Spleen (tissue), 11 donors: ENCODE data around the gene GRIK3. TPM values are rescaled to one million over a fixed set of nuclear protein-coding genes. Genes with fewer than 3 reads are reported as not detected.
A peak's percentile ranks its signal among the peaks of the same experiment; 100 is the strongest.

Source experiments
- DNase-seq: peaks from one replicate; pipeline ENCODE4 v3.0.0-alpha.2; 2020
- H3K27ac ChIP-seq, 8 donors: fragments of 200-600 bp; sonication (generic) in 7 of 8; 1 replicate in 4 of 8; 2 replicates in 4 of 8; pipeline versions ENCODE4 v1.5.0 to v1.8.0; 2016 to 2021; ENCODE audit warnings: inconsistent platforms in 4 of 8, mild to moderate bottlenecking in 4 of 8, moderate library complexity in 1 of 8
- H3K27me3 ChIP-seq, 7 donors: fragments of 200-600 bp; sonication (generic) in 6 of 7; replicated peaks in 1 of 7; 1 replicate in 4 of 7; 2 replicates in 3 of 7; pipeline versions ENCODE4 v1.5.0 to v1.8.0; 2016 to 2021; ENCODE audit warnings: inconsistent platforms in 3 of 7, mild to moderate bottlenecking in 1 of 7
- H3K36me3 ChIP-seq, 6 donors: fragments of 200-600 bp; sonication (generic) in 5 of 6; 1 replicate in 4 of 6; 2 replicates in 2 of 6; pipeline versions ENCODE4 v1.5.0 to v1.8.0; 2016 to 2021; ENCODE audit warnings: inconsistent platforms in 2 of 6
- H3K4me1 ChIP-seq, 6 donors: fragments of 200-600 bp; sonication (generic) in 5 of 6; 1 replicate in 3 of 6; 2 replicates in 3 of 6; pipeline versions ENCODE4 v1.5.0 to v1.8.0; 2016 to 2021; ENCODE audit warnings: inconsistent platforms in 3 of 6
- H3K4me3 ChIP-seq, 8 donors: fragments of 200-600 bp; sonication (generic) in 7 of 8; 1 replicate in 4 of 8; 2 replicates in 4 of 8; pipeline versions ENCODE4 v1.5.0 to v1.8.0; 2016 to 2021; ENCODE audit warnings: inconsistent platforms in 4 of 8, mild to moderate bottlenecking in 4 of 8, moderate library complexity in 2 of 8
- H3K9me3 ChIP-seq, 8 donors: fragments of 200-600 bp; sonication (generic) in 7 of 8; 1 replicate in 4 of 8; 2 replicates in 4 of 8; pipeline versions ENCODE4 v1.5.0 to v1.8.0; 2016 to 2021; ENCODE audit warnings: inconsistent platforms in 4 of 8
- POLR2A ChIP-seq, 3 donors: fragments of 450-650 bp; IDR thresholded peaks; one replicate each; pipeline ENCODE4 v1.5.1; 2017; ENCODE audit warnings: antibody characterized with exemption in 3 of 3, mild to moderate bottlenecking in 1 of 3
- POLR2AphosphoS5 ChIP-seq, 3 donors: sonication (generic); formaldehyde crosslinking; IDR thresholded peaks; one replicate each; pipeline ENCODE4 v1.5.1; 2017; ENCODE audit warnings: antibody characterized with exemption in 3 of 3
- WGBS, 5 donors: extraction: QIAGEN DNeasy Blood & Tissue Kit in 3 of 5; methylation state at CpG; one replicate each; pipeline versions ENCODE4 v1.1.5 to v1.1.7; 2013 to 2018; 5-methylcytosine and 5-hydroxymethylcytosine counted together
- intact Hi-C: fragments of 100-400 bp; cut with DNase I; formaldehyde crosslinking; loops from one replicate; pipeline ENCODE4 v1.15.0; 2023; ENCODE audit warnings: low total_unique reads
- polyA plus RNA-seq, 3 donors: library from polyadenylated mRNA; stranded (reverse); fragments of 200-250 nt; gene quantifications; one replicate each; pipeline ENCODE4 v1.2.1, GENCODE V29; 2013
- total RNA-seq, 7 donors: library from RNA; depleted of rRNA in 3 of 7; stranded (reverse); fragments of >200 nt in 3 of 7; fragmentation: NEBNext Ultra II Directional in 4 of 7; extraction: Animal tissue kit (Norgen Biotek cat#: 25700) in 4 of 7; gene quantifications; one replicate each; pipeline versions ENCODE4 v1.1.0 to v1.2.1, GENCODE V29; 2016 to 2021
- TF ChIP-seq, protein P1 (sequence below), 11 experiments: fragments of 200-600 bp in 7 of 11; fragments of 450-650 bp in 4 of 11; sonication (generic) in 4 of 11; IDR thresholded peaks in 8 of 11; conservative IDR thresholded peaks in 3 of 11; 1 replicate in 7 of 11; 2 replicates in 4 of 11; pipeline versions ENCODE4 v1.4.0 to v1.8.0; 2016 to 2021; ENCODE audit warnings: antibody characterized with exemption in 11 of 11, inconsistent platforms in 4 of 11, mild to moderate bottlenecking in 1 of 11
- donor health status: healthy with polysubstance abuse.
- donor health status: DM: no; HTN: no; CAD: no; lungs with moderate emphysema.
- donor health status: DM: no; HTN: no; CAD: no.
- donor health status: Bipolar disorder and iron deficiency.
- donor health status: healthy.
- donor health status: DM: no; HTN: no; CAD: no.
- donor health status: DM: yes; HTN: yes; CAD: no.

The GRIK3 gene
- total and polyA plus RNA-seq, 10 donors = 0.09 to 0.74 (median 0.19) TPM

DNA sequence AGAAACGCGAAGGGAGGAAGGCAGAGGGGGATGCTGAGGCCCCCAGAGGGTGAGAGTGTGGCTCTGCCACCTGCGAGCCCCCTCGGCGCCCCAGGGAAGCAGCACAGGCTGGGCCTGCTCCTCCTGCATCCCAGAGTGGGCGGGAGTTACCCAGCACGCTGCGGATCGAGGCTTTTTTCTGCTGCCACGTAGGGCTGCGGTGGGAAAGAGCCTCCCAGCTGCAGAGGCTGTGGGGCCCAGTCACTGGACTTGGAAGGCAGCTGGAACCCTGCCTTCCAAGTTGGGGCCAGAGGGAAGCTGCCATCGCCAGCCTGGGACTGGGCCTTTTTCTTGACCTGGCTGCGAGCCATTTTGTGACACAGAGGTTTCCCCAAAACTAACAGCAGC lies 2.3 kb upstream of the GRIK3 start:
- no peaks in the 10 kb centered on the region for H3K36me3 ChIP-seq
- no peak overlapping the region for H3K27ac ChIP-seq
- no peak for DNase-seq
- peaks cover 16 to 48% (median 40%) of the 10 kb centered on the region in 6 donors for H3K4me1 ChIP-seq
- 12 to 23% (median 14%) methylated on average over 13 of the region's 13 CpGs for WGBS, 5 donors
- H3K9me3 ChIP-seq = no peaks in the 10 kb centered on the region
- no peak for TF ChIP-seq POLR2A (IDR thresholded peaks at IDR 0.05)
- intact Hi-C loops = loop anchor here (10.0 kb wide), 2 partner anchors 288 to 332 kb away; no protein-coding TSS in a partner anchor
- H3K27me3 ChIP-seq = peaks cover 7 to 100% (median 91%) of the 10 kb centered on the region in 7 donors
- peak overlapping the region in 1 of 8 donors; percentile 12 for H3K4me3 ChIP-seq

DNA sequence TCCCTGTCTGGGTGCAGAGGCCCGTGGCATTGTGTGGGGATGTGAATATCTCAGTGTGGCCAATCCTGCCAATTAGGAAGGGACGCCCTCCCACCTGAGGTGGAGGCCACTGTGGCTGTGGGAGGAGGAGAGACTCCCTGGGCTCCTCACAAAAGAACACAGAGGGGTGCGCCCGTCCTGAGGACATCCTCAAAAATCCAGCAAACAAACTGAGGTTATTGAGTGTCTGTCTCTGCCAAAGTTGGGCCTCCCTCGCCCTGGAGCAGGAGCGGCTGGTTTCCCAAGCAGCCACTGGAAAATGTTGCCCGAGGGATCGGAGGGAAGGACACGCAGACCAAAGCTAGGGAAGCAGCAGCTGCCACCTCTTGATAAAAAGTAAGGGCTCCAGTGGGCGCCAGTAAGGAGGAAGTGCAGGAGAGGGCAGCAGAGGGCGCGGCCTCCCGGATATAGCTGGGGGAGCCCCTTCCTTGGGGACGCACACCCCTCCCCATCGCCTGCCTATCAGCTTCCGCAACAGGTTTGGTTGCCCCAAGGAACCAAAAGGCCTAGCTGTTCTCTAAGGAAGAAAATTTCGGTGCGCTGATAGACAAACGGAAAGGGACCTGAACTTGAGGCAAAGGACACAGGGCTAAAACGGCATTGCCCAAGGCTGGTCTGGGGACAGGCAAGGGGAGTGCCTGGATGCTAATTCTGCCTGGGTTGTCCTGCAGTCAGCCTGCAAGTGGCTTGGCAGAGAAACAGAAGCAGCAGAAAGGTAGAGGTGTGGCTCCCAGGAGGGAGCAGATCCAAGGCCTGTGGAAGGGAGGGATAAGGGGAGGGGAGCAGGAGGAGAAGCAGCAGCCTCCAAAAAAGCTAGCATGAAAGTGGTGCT lies 1.7 kb upstream of the GRIK3 start:
- Histone ChIP-seq H3K36me3 (no peaks in the 10 kb centered on the region), H3K4me3 (peak overlapping the region in 1 of 8 donors; percentile 12), H3K27me3 (peaks cover 7 to 100% (median 93%) of the 10 kb centered on the region in 7 donors), H3K27ac (no peak overlapping the region), H3K4me1 (peaks cover 16 to 48% (median 40%) of the 10 kb centered on the region in 6 donors), H3K9me3 (no peaks in the 10 kb centered on the region)
- WGBS, 5 donors = 1 to 5% (median 3%) methylated on average over 20 of the region's 20 CpGs
- intact Hi-C loops = loop anchor here (10.0 kb wide), 2 partner anchors 289 to 331 kb away; no protein-coding TSS in a partner anchor
- peak in 2 of 3 donors; percentile 12 to 38 for TF ChIP-seq POLR2AphosphoS5 (IDR thresholded peaks at IDR 0.05)
- TF ChIP-seq, protein P1, sequence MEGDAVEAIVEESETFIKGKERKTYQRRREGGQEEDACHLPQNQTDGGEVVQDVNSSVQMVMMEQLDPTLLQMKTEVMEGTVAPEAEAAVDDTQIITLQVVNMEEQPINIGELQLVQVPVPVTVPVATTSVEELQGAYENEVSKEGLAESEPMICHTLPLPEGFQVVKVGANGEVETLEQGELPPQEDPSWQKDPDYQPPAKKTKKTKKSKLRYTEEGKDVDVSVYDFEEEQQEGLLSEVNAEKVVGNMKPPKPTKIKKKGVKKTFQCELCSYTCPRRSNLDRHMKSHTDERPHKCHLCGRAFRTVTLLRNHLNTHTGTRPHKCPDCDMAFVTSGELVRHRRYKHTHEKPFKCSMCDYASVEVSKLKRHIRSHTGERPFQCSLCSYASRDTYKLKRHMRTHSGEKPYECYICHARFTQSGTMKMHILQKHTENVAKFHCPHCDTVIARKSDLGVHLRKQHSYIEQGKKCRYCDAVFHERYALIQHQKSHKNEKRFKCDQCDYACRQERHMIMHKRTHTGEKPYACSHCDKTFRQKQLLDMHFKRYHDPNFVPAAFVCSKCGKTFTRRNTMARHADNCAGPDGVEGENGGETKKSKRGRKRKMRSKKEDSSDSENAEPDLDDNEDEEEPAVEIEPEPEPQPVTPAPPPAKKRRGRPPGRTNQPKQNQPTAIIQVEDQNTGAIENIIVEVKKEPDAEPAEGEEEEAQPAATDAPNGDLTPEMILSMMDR (IDR thresholded peaks at IDR 0.05 in 8 of 11, conservative IDR thresholded peaks at IDR 0.05 in 3 of 11) = peak in 3 of 11 experiments; percentile 10 to 22 (median 20)
- no peak for TF ChIP-seq POLR2A (IDR thresholded peaks at IDR 0.05)
- peak; percentile 81 for DNase-seq

DNA sequence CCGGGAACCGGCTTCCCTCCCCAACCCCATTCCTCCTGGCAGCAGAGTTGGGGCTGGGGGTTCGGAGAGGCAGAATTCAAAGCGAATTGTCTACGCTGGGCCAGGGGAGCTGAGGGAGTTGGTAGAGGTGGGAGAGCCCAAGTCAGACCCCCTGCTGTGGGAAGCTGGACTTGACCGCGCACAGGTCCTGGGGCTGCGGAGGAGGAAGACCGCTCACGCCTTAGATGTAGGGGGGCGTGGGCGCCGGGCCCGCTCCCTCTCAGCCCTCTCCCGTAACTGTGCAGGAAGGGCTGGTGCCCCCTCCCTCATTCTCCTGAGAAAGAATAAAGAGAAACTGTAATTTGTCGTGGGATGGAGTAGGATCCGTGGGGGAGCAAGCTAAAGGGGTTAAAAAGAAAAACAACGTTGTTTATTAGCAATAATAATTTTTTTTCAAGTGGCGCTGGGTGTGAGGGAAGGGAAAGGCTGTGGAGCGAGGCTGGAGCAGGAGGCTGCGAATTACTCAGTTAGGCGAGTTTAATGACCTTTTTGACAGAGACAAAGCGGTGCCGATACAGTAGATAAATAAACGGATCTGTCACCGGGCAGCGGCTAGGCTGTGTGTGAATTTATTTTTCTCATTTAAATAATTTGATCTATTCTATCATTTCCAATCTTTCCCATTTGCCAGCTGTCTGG lies 838 bp upstream of the GRIK3 start:
- TF ChIP-seq, protein P1 (IDR thresholded peaks at IDR 0.05 in 8 of 11, conservative IDR thresholded peaks at IDR 0.05 in 3 of 11) = no peak
- TF ChIP-seq POLR2AphosphoS5 (IDR thresholded peaks at IDR 0.05) (no peak), POLR2A (IDR thresholded peaks at IDR 0.05) (no peak)
- H3K9me3 ChIP-seq = no peaks in the 10 kb centered on the region
- 4 to 8% (median 6%) methylated on average over 27 of the region's 27 CpGs for WGBS, 5 donors
- no peak overlapping the region for H3K27ac ChIP-seq
- H3K4me1 ChIP-seq = peaks cover 16 to 48% (median 40%) of the 10 kb centered on the region in 6 donors
- intact Hi-C loops = loop anchor here (10.0 kb wide), 2 partner anchors 290 to 330 kb away; no protein-coding TSS in a partner anchor
- H3K4me3 ChIP-seq = peak overlapping the region in 2 of 8 donors; percentile 19 to 52
- no peaks in the 10 kb centered on the region for H3K36me3 ChIP-seq
- H3K27me3 ChIP-seq = peaks cover 7 to 100% (median 89%) of the 10 kb centered on the region in 7 donors
- no peak for DNase-seq

DNA sequence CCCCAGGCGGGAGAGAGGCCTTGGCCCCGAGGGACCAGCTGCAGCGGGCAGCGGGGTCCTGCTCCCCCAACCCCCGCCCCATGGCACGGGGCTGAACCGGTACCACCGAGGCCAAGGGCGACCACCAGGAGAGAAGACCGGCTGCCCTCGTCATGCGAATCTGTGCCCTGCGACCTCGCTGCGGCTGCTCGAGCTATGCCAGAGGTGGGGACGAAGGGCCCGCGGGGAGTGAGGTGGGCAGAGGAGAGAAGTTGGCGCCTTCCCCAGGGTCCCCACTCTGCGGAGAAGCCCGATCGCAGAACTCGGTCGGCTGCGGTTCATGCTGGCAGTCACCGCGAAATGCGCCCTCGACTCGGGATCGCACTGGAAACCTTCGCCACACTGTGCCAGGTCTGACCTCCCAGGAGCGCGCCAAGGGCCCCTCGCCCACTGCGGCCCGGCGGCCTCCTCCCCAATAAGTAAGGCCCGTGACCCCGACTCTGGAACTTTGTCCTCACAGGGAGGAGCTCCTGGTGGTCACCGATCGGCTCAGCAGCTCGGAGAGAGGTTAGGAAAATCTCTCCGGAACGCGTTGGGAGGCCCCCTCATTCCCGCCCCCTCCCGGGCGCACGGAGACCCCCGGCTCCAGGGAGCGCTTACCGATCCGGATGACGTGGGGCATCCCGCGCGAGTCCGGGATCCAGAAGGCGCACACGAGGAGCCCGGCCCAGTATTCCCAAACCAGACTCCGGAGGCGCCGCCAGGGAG lies 787 bp downstream of the GRIK3 start:
- Histone ChIP-seq H3K36me3 (no peaks in the 10 kb centered on the region), H3K27me3 (peaks cover 7 to 100% (median 88%) of the 10 kb centered on the region in 7 donors), H3K27ac (no peak overlapping the region), H3K4me3 (peak overlapping the region in 2 of 8 donors; percentile 4 to 52), H3K4me1 (peaks cover 16 to 54% (median 44%) of the 10 kb centered on the region in 6 donors), H3K9me3 (no peaks in the 10 kb centered on the region)
- intact Hi-C loops = loop anchor here (10.0 kb wide), 2 partner anchors 291 to 329 kb away; no protein-coding TSS in a partner anchor
- no peak for DNase-seq
- 2 to 8% (median 4%) methylated on average over 22 to 66 of the region's 66 CpGs for WGBS, 5 donors
- TF ChIP-seq, protein P1 (IDR thresholded peaks at IDR 0.05 in 8 of 11, conservative IDR thresholded peaks at IDR 0.05 in 3 of 11) = no peak
- TF ChIP-seq POLR2A (IDR thresholded peaks at IDR 0.05) = no peak
- no peak for TF ChIP-seq POLR2AphosphoS5 (IDR thresholded peaks at IDR 0.05)
